Activated CD8-positive, alpha-beta T cell treated with anti-CD3 and anti-CD28 coated beads for 36 hours (primary cell): ENCODE measurements around the gene MYO10. TPM values are rescaled to one million over a fixed set of nuclear protein-coding genes. Genes with fewer than 3 reads are reported as not detected.

Experiments
- ATAC-seq: fragments of 200-7000 bp; cut with Tn5 transposase; one replicate; pipeline ENCODE4 v1.10.0; 2021; ENCODE audit warnings: mild to moderate bottlenecking, moderate library complexity
- CTCF ChIA-PET: fragments of 350-600 bp; sonication (Branson Sonifier 250); formaldehyde crosslinking; loops from one replicate; lab custom pipeline; 2021; ENCODE audit warnings: antibody characterized with exemption; lab: Charles Lee
- POLR2A ChIA-PET: fragments of 350-600 bp; sonication (Branson Sonifier 250); formaldehyde crosslinking; loops from one replicate; lab custom pipeline; 2021; ENCODE audit warnings: antibody characterized with exemption; lab: Charles Lee
- DNase-seq: peaks from one replicate; pipeline ENCODE4 v3.0.0-alpha.2; 2020
- H3K27ac Mint-ChIP-seq: one replicate; pipeline ENCODE4 v1.8.0; 2021; ENCODE audit warnings: mild to moderate bottlenecking, mixed read lengths
- H3K27me3 Mint-ChIP-seq: one replicate; pipeline ENCODE4 v1.8.0; 2021; ENCODE audit warnings: mixed read lengths
- H3K36me3 Mint-ChIP-seq: one replicate; pipeline ENCODE4 v1.8.0; 2021; ENCODE audit warnings: low read depth, mixed read lengths
- H3K4me1 Mint-ChIP-seq: one replicate; pipeline ENCODE4 v1.8.0; 2021; ENCODE audit warnings: low read depth, mixed read lengths
- H3K4me3 Mint-ChIP-seq: one replicate; pipeline ENCODE4 v1.8.0; 2021; ENCODE audit warnings: mild to moderate bottlenecking, moderate library complexity, mixed read lengths
- H3K9me3 Mint-ChIP-seq: one replicate; pipeline ENCODE4 v1.8.0; 2021; ENCODE audit warnings: mixed read lengths
- intact Hi-C: fragments of 100-400 bp; cut with micrococcal nuclease; formaldehyde crosslinking; loops from one replicate; pipeline ENCODE4 v1.10.0; 2022
- total RNA-seq, 2 experiments: library from RNA; stranded (reverse); gene quantifications; one replicate each; pipeline ENCODE4 v1.2.3, GENCODE V29; 2021
- TF ChIP-seq, protein P1 (sequence below): fragments of 200-600 bp; IDR thresholded peaks from one replicate; pipeline ENCODE4 v1.8.0; 2022; ENCODE audit warnings: antibody characterized with exemption, mild to moderate bottlenecking

MYO10 gene
- total RNA-seq, 2 experiments from 2014 or later: 0.09 TPM; not detected in 1

DNA sequence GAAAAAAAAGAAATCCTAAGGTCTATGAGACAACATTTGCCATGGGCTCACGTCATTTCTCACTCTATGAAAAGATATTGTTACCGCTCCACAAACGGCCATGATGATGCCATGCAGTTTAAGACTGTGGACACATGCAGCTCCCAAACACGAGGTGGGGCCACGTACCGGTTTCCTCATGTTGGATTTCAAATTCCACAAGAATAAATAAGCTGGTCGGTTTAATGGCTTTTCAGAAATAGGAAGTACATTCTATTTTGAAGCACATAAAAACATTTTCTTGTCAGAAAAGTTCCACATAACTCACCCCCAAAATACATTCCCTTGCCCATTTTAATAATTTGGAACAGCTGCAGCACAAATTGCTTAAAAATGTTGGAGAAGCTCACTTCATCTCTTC, 130.6 kb downstream of the MYO10 start:
- no peaks in the 10 kb centered on the region for H3K4me1 Mint-ChIP-seq
- peaks cover 4% of the 10 kb centered on the region for H3K27me3 Mint-ChIP-seq
- POLR2A ChIA-PET: no interaction called here
- TF ChIP-seq, protein P1, sequence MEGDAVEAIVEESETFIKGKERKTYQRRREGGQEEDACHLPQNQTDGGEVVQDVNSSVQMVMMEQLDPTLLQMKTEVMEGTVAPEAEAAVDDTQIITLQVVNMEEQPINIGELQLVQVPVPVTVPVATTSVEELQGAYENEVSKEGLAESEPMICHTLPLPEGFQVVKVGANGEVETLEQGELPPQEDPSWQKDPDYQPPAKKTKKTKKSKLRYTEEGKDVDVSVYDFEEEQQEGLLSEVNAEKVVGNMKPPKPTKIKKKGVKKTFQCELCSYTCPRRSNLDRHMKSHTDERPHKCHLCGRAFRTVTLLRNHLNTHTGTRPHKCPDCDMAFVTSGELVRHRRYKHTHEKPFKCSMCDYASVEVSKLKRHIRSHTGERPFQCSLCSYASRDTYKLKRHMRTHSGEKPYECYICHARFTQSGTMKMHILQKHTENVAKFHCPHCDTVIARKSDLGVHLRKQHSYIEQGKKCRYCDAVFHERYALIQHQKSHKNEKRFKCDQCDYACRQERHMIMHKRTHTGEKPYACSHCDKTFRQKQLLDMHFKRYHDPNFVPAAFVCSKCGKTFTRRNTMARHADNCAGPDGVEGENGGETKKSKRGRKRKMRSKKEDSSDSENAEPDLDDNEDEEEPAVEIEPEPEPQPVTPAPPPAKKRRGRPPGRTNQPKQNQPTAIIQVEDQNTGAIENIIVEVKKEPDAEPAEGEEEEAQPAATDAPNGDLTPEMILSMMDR: no peak
- DNase-seq (no peak), ATAC-seq (no peak)
- no peak overlapping the region for H3K4me3 Mint-ChIP-seq
- intact Hi-C loops: no loop called here
- H3K9me3 Mint-ChIP-seq: no peaks in the 10 kb centered on the region
- H3K36me3 Mint-ChIP-seq: no peaks in the 10 kb centered on the region
- no peak overlapping the region for H3K27ac Mint-ChIP-seq
- CTCF ChIA-PET: no interaction called here

DNA sequence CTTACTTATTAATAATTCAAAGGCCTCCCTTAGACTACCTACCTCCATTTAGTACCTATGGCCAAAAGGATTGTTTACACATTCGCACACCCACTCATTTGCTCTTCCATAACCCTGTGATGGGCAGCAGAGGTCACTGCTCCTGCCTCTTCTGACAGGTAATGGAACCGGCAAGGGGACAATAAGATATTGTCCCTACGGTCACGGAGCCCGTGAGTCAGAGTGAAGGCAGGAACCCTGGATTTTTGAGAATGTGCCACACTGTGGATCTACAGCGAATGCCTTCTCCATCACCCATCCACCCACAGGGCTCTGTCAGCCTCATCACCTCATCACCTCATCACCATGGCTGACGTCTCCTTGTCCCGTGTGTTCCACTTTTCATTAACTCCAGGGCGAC, 132.3 kb downstream of the MYO10 start:
- H3K4me1 Mint-ChIP-seq: no peaks in the 10 kb centered on the region
- no peaks in the 10 kb centered on the region for H3K36me3 Mint-ChIP-seq
- intact Hi-C loops: no loop called here
- peaks cover 5% of the 10 kb centered on the region for H3K27me3 Mint-ChIP-seq
- ATAC-seq (no peak), DNase-seq (no peak)
- CTCF ChIA-PET: interaction anchor here (0.6 kb wide), 1 partner anchor 392 kb away, joined by 3 read pairs; no protein-coding TSS in a partner anchor
- H3K9me3 Mint-ChIP-seq: no peaks in the 10 kb centered on the region
- POLR2A ChIA-PET: no interaction called here
- no peak overlapping the region for H3K27ac Mint-ChIP-seq
- TF ChIP-seq, protein P1: no peak
- H3K4me3 Mint-ChIP-seq: no peak overlapping the region

DNA sequence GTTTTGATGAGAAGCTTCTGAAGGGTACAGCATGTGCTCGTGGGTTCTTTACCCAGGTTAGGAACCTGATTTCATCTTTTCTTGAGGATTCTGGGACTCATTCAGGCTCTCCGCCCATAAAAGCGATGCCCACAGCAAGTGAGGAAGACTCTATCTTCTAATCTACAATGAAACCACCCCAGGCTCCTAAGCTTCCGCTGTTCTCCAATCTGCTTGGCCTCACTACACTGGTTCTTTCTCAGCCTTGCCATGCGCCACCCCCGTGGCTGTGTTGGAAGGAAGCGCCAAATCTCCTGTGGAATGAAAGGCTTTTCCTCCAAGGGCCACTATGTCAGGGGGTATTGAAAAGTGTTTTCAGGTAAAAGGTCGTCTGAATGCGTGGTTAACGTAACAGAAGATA, 135.6 kb downstream of the MYO10 start:
- TF ChIP-seq, protein P1: no peak
- CTCF ChIA-PET: interaction anchor here (1.6 to 2.2 kb wide), 2 partner anchors 9 to 390 kb away, joined by 4 to 6 read pairs; no protein-coding TSS in a partner anchor
- POLR2A ChIA-PET: no interaction called here

DNA sequence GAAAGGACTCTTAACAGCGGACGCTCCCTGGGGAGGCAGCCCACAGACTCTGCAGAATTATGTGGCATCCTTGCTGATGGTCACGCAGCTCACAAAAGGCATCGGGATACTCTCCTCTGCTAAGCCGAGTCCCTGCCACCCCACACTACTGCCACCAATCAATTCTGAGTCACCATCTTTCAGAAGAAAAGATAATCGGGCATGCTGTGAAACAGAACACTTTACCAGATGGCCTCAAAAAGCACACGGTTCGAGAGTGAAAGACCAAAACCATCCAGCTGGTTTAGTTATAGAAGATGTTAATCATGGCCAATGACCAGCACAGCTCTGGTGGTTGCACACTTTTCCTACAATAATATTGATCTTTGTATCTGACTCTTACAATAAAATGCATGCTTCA, 136.3 kb downstream of the MYO10 start:
- CTCF ChIA-PET: interaction anchor here (1.6 to 2.2 kb wide), 2 partner anchors 8 to 390 kb away, joined by 4 to 6 read pairs; no protein-coding TSS in a partner anchor
- intact Hi-C loops: loop anchor here (10.0 kb wide), 1 partner anchor 135 kb away; the partner anchor contains the start of gene MYO10
- Mint-ChIP-seq H3K27ac (no peak overlapping the region), H3K4me3 (no peak overlapping the region), H3K36me3 (no peaks in the 10 kb centered on the region), H3K4me1 (no peaks in the 10 kb centered on the region), H3K9me3 (no peaks in the 10 kb centered on the region), H3K27me3 (peaks cover 3% of the 10 kb centered on the region)
- TF ChIP-seq, protein P1: no peak
- no peak for DNase-seq
- POLR2A ChIA-PET: no interaction called here
- no peak for ATAC-seq

More for the DNA sequence above, 135.6 kb downstream of the MYO10 start:
- H3K36me3 Mint-ChIP-seq: no peaks in the 10 kb centered on the region
- no peaks in the 10 kb centered on the region for H3K9me3 Mint-ChIP-seq
- no peak overlapping the region for H3K4me3 Mint-ChIP-seq
- no peak overlapping the region for H3K27ac Mint-ChIP-seq
- H3K27me3 Mint-ChIP-seq: peaks cover 3% of the 10 kb centered on the region
- DNase-seq: no peak
- intact Hi-C loops: no loop called here
- ATAC-seq: no peak
- no peaks in the 10 kb centered on the region for H3K4me1 Mint-ChIP-seq

DNA sequence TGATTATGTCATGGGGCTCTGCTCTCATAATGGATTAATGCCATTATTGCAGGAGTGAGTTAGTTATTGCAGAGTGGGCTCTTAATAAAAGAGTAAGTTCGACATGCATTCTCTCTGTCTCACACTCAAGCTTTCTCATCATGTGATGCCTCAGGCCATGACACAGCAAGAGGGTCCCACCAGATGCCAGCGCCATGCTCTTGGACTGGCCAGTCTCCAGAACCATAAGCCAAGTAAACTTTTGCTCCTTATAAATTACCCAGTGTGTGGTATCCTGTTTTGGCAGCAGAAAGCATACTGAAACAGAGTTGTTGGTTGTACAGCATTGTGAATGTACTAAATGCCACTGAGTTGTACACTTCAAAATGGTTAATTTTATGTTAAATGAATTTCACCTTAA, 138.1 kb downstream of the MYO10 start:
- Mint-ChIP-seq H3K9me3 (no peaks in the 10 kb centered on the region), H3K27me3 (peaks cover 3% of the 10 kb centered on the region), H3K27ac (no peak overlapping the region), H3K4me1 (no peaks in the 10 kb centered on the region), H3K4me3 (no peak overlapping the region), H3K36me3 (no peaks in the 10 kb centered on the region)
- intact Hi-C loops: loop anchor here (10.0 kb wide), 1 partner anchor 137 kb away; the partner anchor contains the start of gene MYO10
- CTCF ChIA-PET: no interaction called here
- POLR2A ChIA-PET: no interaction called here
- DNase-seq (no peak), ATAC-seq (no peak)
- TF ChIP-seq, protein P1: no peak
